Superior temporal gyrus (tissue), 1 donor: Measurements from ENCODE around the gene RAB3IP.

Experiments
- DNase-seq: peaks from one replicate; pipeline ENCODE4 v3.0.0-alpha.2; 2016; ENCODE audit errors: extremely low spot score

RAB3IP gene, protein sequence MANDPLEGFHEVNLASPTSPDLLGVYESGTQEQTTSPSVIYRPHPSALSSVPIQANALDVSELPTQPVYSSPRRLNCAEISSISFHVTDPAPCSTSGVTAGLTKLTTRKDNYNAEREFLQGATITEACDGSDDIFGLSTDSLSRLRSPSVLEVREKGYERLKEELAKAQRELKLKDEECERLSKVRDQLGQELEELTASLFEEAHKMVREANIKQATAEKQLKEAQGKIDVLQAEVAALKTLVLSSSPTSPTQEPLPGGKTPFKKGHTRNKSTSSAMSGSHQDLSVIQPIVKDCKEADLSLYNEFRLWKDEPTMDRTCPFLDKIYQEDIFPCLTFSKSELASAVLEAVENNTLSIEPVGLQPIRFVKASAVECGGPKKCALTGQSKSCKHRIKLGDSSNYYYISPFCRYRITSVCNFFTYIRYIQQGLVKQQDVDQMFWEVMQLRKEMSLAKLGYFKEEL

GRCh38 chr12:69738351-69739286 lies at the start of gene RAB3IP:
RAB3IP (plus strand) TSS chr12:69738860; CDS start chr12:69755409, 16,549 bp downstream.
- peak; percentile 66 for DNase-seq

DNA sequence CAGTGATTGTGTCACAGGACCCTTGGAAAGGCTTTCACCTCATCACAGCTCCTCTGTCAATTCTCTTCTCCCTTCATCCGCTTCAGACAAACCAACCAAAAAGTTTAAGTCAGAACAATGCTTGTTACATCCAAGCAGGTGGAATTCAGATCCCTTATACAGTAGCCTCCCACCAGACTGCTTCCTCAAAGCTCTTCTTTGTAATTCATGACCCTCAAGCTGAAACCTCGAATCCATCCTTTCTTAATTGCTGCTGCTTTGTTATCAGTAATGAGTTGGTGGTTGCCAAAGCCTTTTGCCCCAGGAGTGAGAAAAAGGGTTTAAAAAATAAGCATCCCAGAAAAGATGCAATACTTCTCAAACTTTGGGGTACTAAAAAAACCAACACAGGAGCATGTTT lies 49.0 kb upstream of the RAB3IP start:
- no peak for DNase-seq

GRCh38 chr12:69694123-69694522 lies 44.5 kb upstream of the RAB3IP start:
- DNase-seq, result no peak

DNA sequence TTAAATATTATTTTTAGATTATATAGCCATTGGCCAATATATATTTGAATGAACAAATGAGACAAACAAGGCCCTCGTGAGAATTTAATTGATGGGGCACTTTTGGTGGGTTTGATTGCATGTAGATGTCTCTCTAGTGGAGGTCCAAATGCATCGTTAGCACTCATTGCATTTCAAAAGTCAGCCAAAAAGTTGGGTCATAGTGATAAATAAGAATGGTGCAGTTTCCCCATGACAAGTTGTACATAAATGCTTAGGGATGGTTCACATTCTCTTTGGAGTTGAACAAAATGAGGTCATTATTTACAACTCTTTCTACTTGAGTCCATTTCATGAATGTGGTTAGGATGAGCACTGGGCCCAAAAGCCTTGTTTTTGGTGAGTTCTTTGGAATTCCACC lies 40.6 kb upstream of the RAB3IP start:
- DNase-seq, result no peak

DNA sequence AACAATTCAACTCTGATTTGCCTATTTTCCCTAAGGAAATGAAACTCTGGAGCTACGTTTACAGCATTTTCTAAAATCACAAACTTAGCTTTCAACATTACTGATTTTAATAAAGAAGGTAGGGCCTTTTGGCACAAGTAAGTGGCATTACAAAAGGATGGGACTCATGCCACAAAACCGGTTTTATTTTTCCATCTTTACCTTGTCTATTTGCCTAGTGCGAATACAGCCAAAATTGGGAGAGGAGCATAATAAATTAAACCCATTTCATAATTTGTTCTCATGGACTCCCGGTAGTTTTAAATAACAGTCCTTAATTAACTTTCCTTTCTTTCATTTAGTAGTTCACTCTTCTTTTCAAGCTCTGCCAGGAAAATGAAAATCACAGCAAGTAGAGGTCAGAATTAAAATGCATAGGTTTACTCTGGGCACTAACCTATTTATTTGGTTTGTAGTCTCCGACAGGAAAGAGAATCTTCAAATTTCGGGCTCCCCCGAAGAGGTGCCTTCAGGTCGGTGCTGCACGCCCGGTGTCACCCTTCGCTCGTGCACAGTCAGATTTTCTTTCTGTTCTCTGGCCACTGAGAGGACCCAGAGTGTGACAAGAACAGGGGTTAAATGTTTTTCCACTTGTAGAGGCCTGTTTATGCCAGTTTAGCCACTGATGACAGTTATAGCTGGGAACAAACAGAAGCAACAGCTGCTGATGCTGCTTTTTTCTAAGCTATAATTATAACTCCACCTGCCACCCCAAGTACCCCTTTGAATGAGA lies 39.7 kb upstream of the RAB3IP start, which contains the start of gene BEST3:
BEST3 (minus strand) TSS at position 535 of the 772 bp plus-strand sequence. CDS start 1,505 bp downstream, outside the sequence.
- DNase-seq, result no peak

- peak; percentile 66 for DNase-seq
Observed at GRCh38 chr12:69701826-69702225, 36.8 kb upstream of the RAB3IP start.

DNA sequence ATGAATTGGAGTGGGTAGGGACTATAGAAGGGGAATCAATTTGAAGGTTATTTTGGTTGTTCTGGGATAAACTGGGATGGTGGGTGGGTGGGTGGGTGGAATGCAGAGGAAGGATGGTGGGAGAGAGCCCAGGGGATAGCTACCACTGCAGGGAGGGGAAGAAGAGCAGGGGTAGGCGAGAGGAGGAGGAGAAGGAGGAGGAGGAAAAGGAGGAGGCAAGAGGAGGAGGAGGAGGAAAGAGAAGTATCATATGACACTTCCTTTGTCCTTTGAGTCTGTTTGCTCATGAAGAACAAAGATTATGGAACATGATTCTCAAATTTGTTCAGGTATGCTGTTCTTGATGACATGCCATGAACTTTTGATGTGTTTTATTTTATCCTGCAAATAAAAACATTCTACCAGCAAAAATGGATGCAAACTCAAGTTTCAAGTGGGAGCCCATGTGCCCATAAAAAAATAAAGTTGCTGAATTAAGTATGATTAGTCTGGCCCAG lies 35.5 kb upstream of the RAB3IP start:
- no peak for DNase-seq

DNA sequence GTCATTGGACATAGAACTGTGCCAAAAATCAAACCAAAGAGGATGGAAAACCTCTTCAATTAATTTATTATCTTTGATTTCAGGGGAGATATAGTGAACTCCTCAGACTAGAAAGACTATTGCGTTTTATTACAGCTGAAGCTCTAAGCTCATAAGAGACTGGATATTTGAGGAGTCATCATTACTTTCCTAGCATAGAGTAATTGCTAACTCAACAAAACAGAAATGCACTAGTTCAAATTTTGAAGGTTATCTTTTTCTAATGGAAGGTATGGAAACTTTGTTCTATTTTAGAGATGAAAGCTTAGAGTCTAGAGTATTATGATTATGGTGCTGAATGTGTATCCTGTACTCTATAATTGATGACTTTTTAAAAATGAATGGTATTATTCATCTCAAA lies 34.3 kb upstream of the RAB3IP start:
- DNase-seq, result no peak

- DNase-seq, result no peak
Observed at GRCh38 chr12:69708649-69709048, 30.0 kb upstream of the RAB3IP start.

DNA sequence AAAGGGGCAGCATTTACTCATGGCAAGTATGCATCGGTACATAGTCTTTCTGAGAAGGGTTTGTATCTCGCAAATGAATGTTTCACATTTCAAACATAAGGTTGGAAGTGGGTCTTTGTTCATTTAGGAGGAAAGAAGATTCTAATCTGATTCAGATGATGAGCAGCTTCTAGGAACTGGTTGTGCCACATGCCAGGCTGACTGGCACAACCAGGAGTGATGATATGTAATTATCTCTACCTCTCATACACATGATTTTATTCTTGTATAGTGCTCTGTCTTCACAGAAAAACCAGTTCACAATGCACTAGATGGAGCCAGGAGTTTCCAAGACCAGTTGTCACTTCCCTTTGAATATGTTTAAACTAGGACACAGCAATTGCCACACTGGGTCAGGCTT lies 25.8 kb upstream of the RAB3IP start:
- no peak for DNase-seq

DNA sequence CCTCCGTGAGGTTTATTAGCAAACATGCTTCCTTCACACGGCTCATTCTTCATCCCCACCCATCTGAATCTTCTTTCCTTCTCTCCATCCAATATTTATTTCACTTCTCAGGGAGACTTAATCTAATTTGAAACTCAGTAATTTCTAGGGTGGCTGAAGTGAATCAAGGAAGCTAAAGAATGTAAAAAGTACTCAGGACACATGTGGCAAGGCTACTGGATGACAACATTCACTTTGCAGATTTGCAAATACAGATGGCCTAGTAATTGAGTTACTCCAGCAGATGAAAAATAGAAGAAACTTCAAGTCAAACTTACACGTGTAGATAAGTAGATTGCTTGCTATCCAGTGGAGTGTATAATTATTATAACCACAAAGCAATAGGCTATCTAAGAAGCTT lies 24.1 kb upstream of the RAB3IP start:
- no peak for DNase-seq

DNA sequence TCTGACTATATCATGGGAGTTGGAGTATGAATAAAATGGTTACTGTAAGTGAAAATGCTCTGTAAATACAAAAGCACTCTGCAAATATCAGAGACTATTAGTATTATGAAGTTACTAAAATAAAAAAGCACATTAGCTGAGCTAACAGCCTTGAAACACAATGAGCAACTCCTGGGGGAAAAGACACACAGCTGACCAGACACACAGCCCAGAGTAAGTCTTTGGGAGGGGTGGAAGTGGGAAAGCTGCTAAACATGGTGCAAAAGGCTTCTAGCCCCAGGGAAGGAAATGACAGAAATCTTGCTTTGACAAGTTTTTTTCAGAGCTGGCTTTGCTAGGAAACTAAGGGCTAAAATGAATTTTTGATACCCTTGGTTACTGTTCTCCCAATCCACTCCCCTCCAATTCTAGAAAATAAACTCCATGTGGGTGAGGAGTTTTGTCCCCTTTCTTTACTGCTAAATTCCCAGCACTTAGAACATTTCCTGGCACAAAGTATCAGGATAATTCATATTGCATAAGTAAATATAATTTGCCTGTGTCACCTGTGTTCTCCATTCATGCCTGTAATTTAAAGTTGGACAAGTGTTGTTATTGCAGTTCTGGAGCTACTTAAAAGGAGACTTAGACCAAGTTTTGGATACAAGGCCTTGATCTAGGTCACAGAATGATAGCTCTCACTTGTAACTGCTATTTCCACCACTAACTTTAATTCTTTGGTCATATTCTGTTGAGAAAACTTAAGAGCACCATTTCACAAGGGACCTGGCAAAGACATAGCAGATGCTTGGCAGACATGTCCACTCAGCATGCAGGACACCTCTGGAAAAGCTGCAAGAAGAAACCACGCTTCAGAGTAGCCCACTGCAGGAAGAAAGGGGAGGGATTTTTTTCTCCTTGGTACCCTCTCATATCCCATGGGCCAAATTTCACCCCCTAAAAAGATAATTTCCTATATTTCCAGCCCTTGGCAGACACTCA lies 19.0 kb upstream of the RAB3IP start:
- no peak for DNase-seq

DNA sequence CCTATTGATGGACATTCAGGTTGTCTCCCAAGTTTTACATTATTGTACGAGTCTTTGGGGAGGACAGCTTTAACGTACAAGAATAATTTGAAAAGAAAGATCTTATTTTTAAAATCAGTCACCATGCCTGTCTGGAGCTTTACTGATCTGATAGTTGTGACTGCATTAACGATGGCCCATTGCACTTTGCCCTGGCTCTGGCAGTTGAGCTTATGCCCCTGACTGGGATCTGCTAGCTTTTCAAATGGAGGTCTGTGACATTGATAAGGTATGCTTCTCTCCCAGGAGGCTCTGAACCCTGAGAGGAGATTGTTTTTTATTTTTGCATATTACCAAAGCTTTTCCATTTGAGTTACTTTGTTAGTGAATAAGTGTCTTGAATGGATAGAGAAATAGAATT lies 17.9 kb upstream of the RAB3IP start:
- no peak for DNase-seq

- no peak for DNase-seq
Observed at GRCh38 chr12:69726922-69727321, 11.7 kb upstream of the RAB3IP start.

- DNase-seq, result no peak
Observed at GRCh38 chr12:69732088-69732487, 6.6 kb upstream of the RAB3IP start.

DNA sequence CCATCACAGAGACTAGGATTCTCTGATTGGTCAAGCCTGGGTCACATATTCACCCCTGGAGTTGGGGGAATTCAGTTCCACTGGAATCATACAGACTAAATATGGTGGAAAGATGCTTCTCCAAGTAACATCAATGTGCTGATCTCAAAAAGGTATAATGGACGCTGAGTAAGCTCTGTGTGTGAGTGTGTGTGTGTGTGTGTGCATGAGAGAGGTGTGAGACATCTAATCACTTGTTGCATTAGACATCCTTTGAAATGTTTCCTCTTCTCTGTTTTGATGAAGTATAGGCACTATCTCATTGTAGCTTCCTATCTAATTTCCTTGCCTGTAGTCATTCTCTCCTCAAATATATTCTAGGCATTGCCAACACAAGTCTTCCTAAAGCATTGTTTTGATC lies 5.0 kb upstream of the RAB3IP start:
- DNase-seq, result no peak

- peak; percentile 52 for DNase-seq
Observed at GRCh38 chr12:69739287-69740191, 879 bp downstream of the RAB3IP start.

DNA sequence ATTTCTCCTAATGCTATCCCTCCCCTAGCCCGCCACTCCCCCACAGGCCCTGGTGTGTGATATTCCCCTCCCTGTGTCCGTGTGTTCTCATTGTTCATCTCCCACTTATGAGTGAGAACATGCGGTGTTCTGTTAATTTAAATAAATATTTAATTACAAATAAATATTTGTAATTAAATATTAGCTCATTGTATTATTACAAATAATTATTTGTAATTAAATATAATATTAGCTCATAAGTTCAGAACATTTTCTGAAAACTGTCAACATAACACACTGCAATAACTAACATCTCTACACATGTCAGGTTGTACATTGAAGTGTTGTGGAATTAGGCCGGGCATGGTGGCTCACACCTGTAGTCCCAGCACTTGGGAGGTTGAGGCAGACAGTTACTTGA lies 5.4 kb downstream of the RAB3IP start:
- no peak for DNase-seq

GRCh38 chr12:69751476-69751875 lies 12.8 kb downstream of the RAB3IP start:
- DNase-seq, result no peak
